Endothelial cell of umbilical vein (primary cell): Measurements from ENCODE around the gene ICE2.
A peak's percentile ranks its signal among the peaks of the same experiment; 100 is the strongest.

ENCODE experiments used
- EZH2 ChIP-seq: IDR thresholded peaks from 2 replicates; pipeline ENCODE4 v1.6.1; 2012; ENCODE audit warnings: borderline replicate concordance, low read depth, mild to moderate bottlenecking, moderate library complexity, low read length, inconsistent platforms; ENCODE audit not compliant: severe bottlenecking
- POLR2A ChIP-seq: IDR thresholded peaks from 2 replicates; pipeline ENCODE4 v1.6.1; 2012; ENCODE audit warnings: low read depth, mild to moderate bottlenecking, control low read depth, low read length
- TF ChIP-seq, protein P1 (sequence below), 2 donors: IDR thresholded peaks; 1 replicate in 1 of 2; 2 replicates in 1 of 2; pipeline ENCODE4 v1.5.1; 2011; ENCODE audit warnings: low read length in 2 of 2, mild to moderate bottlenecking in 2 of 2, moderate library complexity in 2 of 2, control low read depth in 1 of 2, inconsistent platforms in 1 of 2, low read depth in 1 of 2; ENCODE audit not compliant: insufficient read depth in 1 of 2; ENCODE audit errors: extremely low read depth in 1 of 2

DNA sequence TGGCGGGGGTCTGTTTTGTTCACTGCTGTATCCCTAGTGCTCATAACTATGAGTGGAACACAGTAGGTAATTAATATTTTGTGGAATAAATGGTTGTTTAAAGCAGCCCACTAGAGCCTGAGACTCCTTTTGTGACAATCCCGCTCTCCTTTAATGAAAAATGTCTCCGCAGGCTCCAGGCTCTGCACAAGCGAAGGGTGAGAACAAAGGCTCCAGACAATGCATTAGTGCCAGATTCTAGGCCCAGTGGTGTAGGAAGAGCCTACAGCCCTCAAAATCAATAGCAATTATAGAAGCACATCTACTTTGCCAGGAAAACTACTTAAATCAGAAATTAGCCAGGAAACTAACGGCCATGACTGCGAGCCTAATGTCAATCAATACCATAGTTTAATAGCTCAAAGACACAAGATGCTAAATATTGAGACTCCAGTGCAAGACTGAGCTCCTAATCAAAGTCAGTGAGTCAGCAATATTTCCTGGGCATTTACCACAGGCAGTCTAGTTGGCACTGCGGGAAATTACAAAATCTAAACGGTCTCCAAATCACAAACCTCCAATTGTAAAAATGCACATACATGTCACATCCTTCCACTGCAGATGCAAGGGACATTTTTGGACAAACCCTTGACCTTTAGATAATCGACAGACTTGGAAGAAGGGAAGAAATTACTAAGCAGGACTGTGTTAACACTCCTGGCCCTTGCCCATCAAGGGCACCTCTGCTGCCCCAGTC, 83.5 kb downstream of the ICE2 start:
- TF ChIP-seq, protein P1, sequence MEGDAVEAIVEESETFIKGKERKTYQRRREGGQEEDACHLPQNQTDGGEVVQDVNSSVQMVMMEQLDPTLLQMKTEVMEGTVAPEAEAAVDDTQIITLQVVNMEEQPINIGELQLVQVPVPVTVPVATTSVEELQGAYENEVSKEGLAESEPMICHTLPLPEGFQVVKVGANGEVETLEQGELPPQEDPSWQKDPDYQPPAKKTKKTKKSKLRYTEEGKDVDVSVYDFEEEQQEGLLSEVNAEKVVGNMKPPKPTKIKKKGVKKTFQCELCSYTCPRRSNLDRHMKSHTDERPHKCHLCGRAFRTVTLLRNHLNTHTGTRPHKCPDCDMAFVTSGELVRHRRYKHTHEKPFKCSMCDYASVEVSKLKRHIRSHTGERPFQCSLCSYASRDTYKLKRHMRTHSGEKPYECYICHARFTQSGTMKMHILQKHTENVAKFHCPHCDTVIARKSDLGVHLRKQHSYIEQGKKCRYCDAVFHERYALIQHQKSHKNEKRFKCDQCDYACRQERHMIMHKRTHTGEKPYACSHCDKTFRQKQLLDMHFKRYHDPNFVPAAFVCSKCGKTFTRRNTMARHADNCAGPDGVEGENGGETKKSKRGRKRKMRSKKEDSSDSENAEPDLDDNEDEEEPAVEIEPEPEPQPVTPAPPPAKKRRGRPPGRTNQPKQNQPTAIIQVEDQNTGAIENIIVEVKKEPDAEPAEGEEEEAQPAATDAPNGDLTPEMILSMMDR (IDR thresholded peaks at IDR 0.05; ENCODE audit: extremely low read depth in 1 of 2, insufficient read depth in 1 of 2, low read depth in 1 of 2, low read length in 2 of 2) = no peak
- TF ChIP-seq EZH2 (no peak), POLR2A (peak; percentile 57)
